Upper lobe of left lung (tissue), 4 donors: ENCODE results near the gene KLF13.

Experiments
- EP300 ChIP-seq, 4 donors: sonication (generic); formaldehyde crosslinking; IDR thresholded peaks; one replicate each; pipeline ENCODE4 v1.5.1; 2017; ENCODE audit warnings: antibody characterized with exemption in 4 of 4, control low read depth in 2 of 4
- POLR2AphosphoS5 ChIP-seq, 2 donors: sonication (generic); formaldehyde crosslinking; IDR thresholded peaks; one replicate each; pipeline ENCODE4 v1.5.1; 2017; ENCODE audit warnings: antibody characterized with exemption in 2 of 2
- TF ChIP-seq, protein P1 (sequence below), 6 experiments: fragments of 450-650 bp in 4 of 6; fragments of 200-600 bp in 2 of 6; sonication (generic) in 2 of 6; IDR thresholded peaks; one replicate each; pipeline ENCODE4 v1.5.1; 2016 to 2019; ENCODE audit warnings: antibody characterized with exemption in 6 of 6

DNA sequence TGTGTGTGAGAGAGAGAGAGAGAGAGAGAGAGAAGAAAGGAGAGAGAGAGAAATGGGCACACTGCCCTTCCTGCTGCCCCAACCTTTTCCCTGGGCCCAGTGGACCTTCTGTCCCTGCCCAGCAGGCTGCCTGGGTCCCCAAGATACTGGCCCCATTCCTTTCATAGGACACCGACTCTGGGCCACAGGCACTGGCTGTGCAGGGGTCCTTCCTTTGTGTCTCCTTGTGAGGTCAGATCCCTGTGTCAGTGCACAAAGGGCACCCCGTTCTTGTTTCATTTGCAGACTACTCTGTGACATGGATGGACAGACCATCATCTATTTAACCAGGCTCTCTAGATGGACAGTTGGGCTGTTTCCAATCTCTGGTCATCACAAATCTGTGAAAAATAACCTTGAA, 21.3 kb upstream of the KLF13 start:
- TF ChIP-seq, protein P1, sequence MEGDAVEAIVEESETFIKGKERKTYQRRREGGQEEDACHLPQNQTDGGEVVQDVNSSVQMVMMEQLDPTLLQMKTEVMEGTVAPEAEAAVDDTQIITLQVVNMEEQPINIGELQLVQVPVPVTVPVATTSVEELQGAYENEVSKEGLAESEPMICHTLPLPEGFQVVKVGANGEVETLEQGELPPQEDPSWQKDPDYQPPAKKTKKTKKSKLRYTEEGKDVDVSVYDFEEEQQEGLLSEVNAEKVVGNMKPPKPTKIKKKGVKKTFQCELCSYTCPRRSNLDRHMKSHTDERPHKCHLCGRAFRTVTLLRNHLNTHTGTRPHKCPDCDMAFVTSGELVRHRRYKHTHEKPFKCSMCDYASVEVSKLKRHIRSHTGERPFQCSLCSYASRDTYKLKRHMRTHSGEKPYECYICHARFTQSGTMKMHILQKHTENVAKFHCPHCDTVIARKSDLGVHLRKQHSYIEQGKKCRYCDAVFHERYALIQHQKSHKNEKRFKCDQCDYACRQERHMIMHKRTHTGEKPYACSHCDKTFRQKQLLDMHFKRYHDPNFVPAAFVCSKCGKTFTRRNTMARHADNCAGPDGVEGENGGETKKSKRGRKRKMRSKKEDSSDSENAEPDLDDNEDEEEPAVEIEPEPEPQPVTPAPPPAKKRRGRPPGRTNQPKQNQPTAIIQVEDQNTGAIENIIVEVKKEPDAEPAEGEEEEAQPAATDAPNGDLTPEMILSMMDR (IDR thresholded peaks at IDR 0.05), result no peak
- TF ChIP-seq EP300 (IDR thresholded peaks at IDR 0.05), result no peak
- TF ChIP-seq POLR2AphosphoS5 (IDR thresholded peaks at IDR 0.05), result no peak
